A549 (cell line): ENCODE data around the gene TBX2.

Experiments
- CBX2 ChIP-seq: fragments of 200-600 bp; sonication (generic); IDR thresholded peaks from 2 replicates; pipeline ENCODE4 v1.6.1; 2016; ENCODE audit warnings: low read depth, mild to moderate bottlenecking, borderline replicate concordance
- CTCF ChIP-seq: fragments of >200 bp; sonication (Bioruptor Twin); formaldehyde crosslinking; IDR thresholded peaks from 3 replicates; pipeline ENCODE4 v1.5.1; 2016
- EHMT2 ChIP-seq: fragments of 200-600 bp; sonication (generic); IDR thresholded peaks from 2 replicates; pipeline ENCODE4 v1.6.1; 2016; ENCODE audit warnings: antibody characterized with exemption, low read depth, mild to moderate bottlenecking, moderate library complexity
- HDAC2 ChIP-seq: fragments of 200-600 bp; sonication (generic); IDR thresholded peaks from 2 replicates; pipeline ENCODE4 v1.6.1; 2016
- KDM1A ChIP-seq: fragments of 200-600 bp; sonication (generic); IDR thresholded peaks from 2 replicates; pipeline ENCODE4 v1.6.1; 2016; ENCODE audit warnings: low read depth, mild to moderate bottlenecking
- RFX5 ChIP-seq: fragments of 450-650 bp; IDR thresholded peaks from 2 replicates; pipeline ENCODE4 v1.7.1; 2014; ENCODE audit warnings: antibody characterized with exemption, mild to moderate bottlenecking, moderate library complexity
- SMC3 ChIP-seq: fragments of >200 bp; sonication (Bioruptor Twin); formaldehyde crosslinking; IDR thresholded peaks from 3 replicates; pipeline ENCODE4 v1.6.1; 2018; ENCODE audit warnings: inconsistent platforms

- TF ChIP-seq EHMT2: no peak
- TF ChIP-seq KDM1A: no peak
- TF ChIP-seq SMC3: no peak
- no peak for TF ChIP-seq CBX2
- TF ChIP-seq CTCF: no peak
- no peak for TF ChIP-seq HDAC2
- no peak for TF ChIP-seq RFX5
Observed at GRCh38 chr17:61422116-61422799, 22.6 kb downstream of the TBX2 start.
